Measurements from ENCODE around the gene ZCCHC7. TPM values are rescaled to one million over a fixed set of nuclear protein-coding genes. Genes with fewer than 3 reads are reported as not detected.

The ZCCHC7 gene
- total RNA-seq, 1 experiment from 2014 or later: 31.2 TPM

DNA sequence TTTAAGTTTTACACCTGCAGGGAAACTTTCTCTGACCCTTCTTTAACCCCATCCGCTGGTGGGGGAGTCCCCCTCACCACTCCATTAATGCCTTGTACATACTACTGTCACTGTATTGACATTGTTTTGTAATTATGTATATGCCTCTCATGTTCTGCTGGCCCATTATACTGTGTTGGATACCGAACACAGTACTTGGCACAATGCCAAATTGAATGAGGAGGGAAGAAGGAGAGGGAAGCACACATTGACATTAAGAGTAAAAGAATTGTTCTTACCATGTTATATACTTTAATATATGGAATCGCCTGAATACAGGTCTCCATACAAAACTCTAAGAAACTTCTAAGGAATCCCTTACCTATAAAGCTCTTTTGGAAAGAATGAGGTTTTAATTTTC, 228.5 kb downstream of the ZCCHC7 start (continued):
- TF ChIP-seq, protein P1, sequence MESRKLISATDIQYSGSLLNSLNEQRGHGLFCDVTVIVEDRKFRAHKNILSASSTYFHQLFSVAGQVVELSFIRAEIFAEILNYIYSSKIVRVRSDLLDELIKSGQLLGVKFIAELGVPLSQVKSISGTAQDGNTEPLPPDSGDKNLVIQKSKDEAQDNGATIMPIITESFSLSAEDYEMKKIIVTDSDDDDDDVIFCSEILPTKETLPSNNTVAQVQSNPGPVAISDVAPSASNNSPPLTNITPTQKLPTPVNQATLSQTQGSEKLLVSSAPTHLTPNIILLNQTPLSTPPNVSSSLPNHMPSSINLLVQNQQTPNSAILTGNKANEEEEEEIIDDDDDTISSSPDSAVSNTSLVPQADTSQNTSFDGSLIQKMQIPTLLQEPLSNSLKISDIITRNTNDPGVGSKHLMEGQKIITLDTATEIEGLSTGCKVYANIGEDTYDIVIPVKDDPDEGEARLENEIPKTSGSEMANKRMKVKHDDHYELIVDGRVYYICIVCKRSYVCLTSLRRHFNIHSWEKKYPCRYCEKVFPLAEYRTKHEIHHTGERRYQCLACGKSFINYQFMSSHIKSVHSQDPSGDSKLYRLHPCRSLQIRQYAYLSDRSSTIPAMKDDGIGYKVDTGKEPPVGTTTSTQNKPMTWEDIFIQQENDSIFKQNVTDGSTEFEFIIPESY (IDR thresholded peaks at IDR 0.05; ENCODE audit: extremely low read depth, insufficient replicate concordance, low read length): no peak
- TF ChIP-seq, protein P2, sequence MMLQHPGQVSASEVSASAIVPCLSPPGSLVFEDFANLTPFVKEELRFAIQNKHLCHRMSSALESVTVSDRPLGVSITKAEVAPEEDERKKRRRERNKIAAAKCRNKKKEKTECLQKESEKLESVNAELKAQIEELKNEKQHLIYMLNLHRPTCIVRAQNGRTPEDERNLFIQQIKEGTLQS (IDR thresholded peaks at IDR 0.05): no peak

DNA sequence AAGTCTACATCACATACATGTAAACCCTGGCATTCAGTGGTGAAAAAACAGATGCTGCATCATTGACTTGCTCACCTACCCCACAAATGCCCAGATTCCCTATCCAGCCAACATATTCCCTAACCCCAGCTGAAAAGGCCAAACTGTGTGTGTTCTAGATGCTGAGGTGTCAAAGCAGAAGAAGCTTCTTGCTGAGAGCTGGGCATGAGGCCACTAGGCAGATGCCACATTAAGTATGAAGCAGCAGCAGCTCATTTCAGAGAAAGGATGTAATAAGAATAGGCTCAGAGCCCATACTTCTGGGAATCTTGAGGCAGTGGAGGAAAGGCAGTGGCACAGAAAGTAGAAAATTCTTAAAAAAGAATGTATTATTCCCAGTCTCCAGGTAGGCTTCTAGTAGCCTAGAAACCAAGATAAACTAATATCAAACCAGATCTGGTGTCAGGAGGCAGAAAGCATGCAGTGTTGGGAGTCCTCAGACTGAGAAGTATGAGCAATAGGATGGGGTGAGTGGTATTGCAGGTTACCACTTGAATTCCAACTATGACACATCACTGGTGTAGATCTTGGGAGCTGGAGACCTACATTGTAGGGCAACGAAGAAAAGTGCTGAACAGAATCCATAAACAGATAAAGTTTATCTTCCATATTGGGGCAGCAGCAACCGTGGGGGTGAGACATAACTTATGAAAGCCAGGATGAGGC, 230.3 kb downstream of the ZCCHC7 start:
- TF ChIP-seq, protein P1 (IDR thresholded peaks at IDR 0.05; ENCODE audit: extremely low read depth, insufficient replicate concordance, low read length): no peak
- TF ChIP-seq, protein P2 (IDR thresholded peaks at IDR 0.05): no peak
- no peak for TF ChIP-seq SIN3A (IDR thresholded peaks at IDR 0.05; ENCODE audit: low read depth)
- H3K4me3 ChIP-seq (replicated peaks in 1 of 2; ENCODE audit: low read depth in 1 of 2, low read length in 2 of 2): no peak overlapping the region
- BruUV-seq (replicated peaks): no TSS peak
- ATAC-seq (no peak), DNase-seq (ENCODE audit: low read depth, low spot score) (no peak)
- H3K9me3 ChIP-seq (ENCODE audit: control insufficient read depth in 1 of 2, insufficient read depth in 1 of 2, low read depth in 1 of 2, low read length in 2 of 2): no peaks in the 10 kb centered on the region
- no peak overlapping the region for H3K4me2 ChIP-seq (ENCODE audit: low read length)
- no peaks in the 10 kb centered on the region for H3K79me2 ChIP-seq (ENCODE audit: insufficient read depth, low read length)
- no peaks in the 10 kb centered on the region for H4K20me1 ChIP-seq (ENCODE audit: insufficient read depth)
- no peak overlapping the region for H2AFZ ChIP-seq (ENCODE audit: low read depth, low read length, poor library complexity, severe bottlenecking)
- no peaks in the 10 kb centered on the region for H3K27me3 ChIP-seq (ENCODE audit: insufficient read depth, low read length)
- ChIA-PET RAD21 (ENCODE audit: low non-redundant PET in 1 of 2, low total read pairs in 2 of 2, uncharacterized antibody in 2 of 2, unreplicated experiment in 2 of 2) (no interaction called here), CTCF (no interaction called here), POLR2A (no interaction called here)
- intact Hi-C loops (cut with micrococcal nuclease): no loop called here
- no peak overlapping the region for H3K9ac ChIP-seq (ENCODE audit: low read length)
- no peak overlapping the region for H3K27ac ChIP-seq (ENCODE audit: low read depth, low read length)
- 0 out of 4 replicates have a peak, but pooled peaks cover 0 to 3% of the 10 kb centered on the region in 2 experiments for H3K36me3 ChIP-seq (ENCODE audit: control insufficient read depth in 1 of 2, insufficient read depth in 2 of 2, low read length in 2 of 2)
- no peaks in the 10 kb centered on the region for H3K9me2 ChIP-seq (ENCODE audit: insufficient read depth)
- no peaks in the 10 kb centered on the region for H3K4me1 ChIP-seq (ENCODE audit: control insufficient read depth in 1 of 2, insufficient read depth in 2 of 2, low read length in 2 of 2)

Data from HCT116 (cell line).